SK-N-SH (cell line): Measurements from ENCODE around the gene ART1. TPM values are rescaled to one million over a fixed set of nuclear protein-coding genes. Genes with fewer than 3 reads are reported as not detected.

ENCODE experiments used
- CTCF ChIA-PET: fragments of 300-600, 350-600 bp; formaldehyde crosslinking; extraction: SDS; loops from one replicate; lab custom pipeline; 2021; lab: Yijun Ruan, JAX
- POLR2A ChIA-PET: fragments of 350-600 bp; sonication (Branson Sonifier 250); formaldehyde crosslinking; extraction: SDS; loops from one replicate; lab custom pipeline; 2020; ENCODE audit warnings: antibody characterized with exemption, inconsistent platforms; lab: Yijun Ruan, JAX
- DNase-seq: peaks from one replicate; pipeline ENCODE4 v3.0.0; 2012
- H2AFZ ChIP-seq: fragments of 200-600 bp; sonication (generic); 2 replicates; pipeline ENCODE4 v1.8.1; 2016; ENCODE audit warnings: antibody characterized with exemption, mild to moderate bottlenecking, low read depth
- H3F3A ChIP-seq: fragments of 200-600 bp; sonication (generic); replicated peaks from 2 replicates; pipeline ENCODE3; 2016; ENCODE audit warnings: antibody characterized with exemption, mild to moderate bottlenecking; ENCODE audit not compliant: insufficient read depth
- H3K27ac ChIP-seq, 2 experiments: fragments of 200-500 bp in 1 of 2; fragments of 200-600 bp in 1 of 2; sonication (Bioruptor generic) in 1 of 2; sonication (generic), shearing (Covaris generic) in 1 of 2; 2 replicates each; pipeline versions ENCODE4 v1.5.1 to v1.6.1; 2014 to 2016; ENCODE audit warnings: low read depth in 2 of 2, inconsistent platforms in 1 of 2, low read length in 1 of 2, mild to moderate bottlenecking in 1 of 2, mixed read lengths in 1 of 2
- H3K27me3 ChIP-seq: fragments of 200-600 bp; sonication (generic), shearing (Covaris generic); 2 replicates; pipeline ENCODE4 v1.6.1; 2016; ENCODE audit warnings: mixed run types; ENCODE audit not compliant: insufficient read depth
- H3K36me3 ChIP-seq, 2 experiments: fragments of 200-500 bp in 1 of 2; fragments of 200-600 bp in 1 of 2; sonication (Bioruptor generic) in 1 of 2; sonication (generic) in 1 of 2; replicated peaks in 1 of 2; 2 replicates each; pipeline versions ENCODE3 to v1.5.1; 2014 to 2016; ENCODE audit warnings: low read length in 1 of 2, mild to moderate bottlenecking in 1 of 2; ENCODE audit not compliant: insufficient read depth in 2 of 2, control insufficient read depth in 1 of 2
- H3K4me1 ChIP-seq, 2 experiments: fragments of 200-500 bp in 1 of 2; fragments of 200-600 bp in 1 of 2; sonication (Bioruptor generic) in 1 of 2; sonication (generic), shearing (Covaris generic) in 1 of 2; 2 replicates each; pipeline versions ENCODE4 v1.5.1 to v1.6.1; 2014 to 2016; ENCODE audit warnings: low read depth in 1 of 2, low read length in 1 of 2, mixed run types in 1 of 2; ENCODE audit not compliant: insufficient read depth in 2 of 2, control insufficient read depth in 1 of 2
- H3K4me2 ChIP-seq: fragments of 200-600 bp; sonication (generic), shearing (Covaris generic); 2 replicates; pipeline ENCODE4 v1.6.1; 2017; ENCODE audit warnings: mixed run types
- H3K4me3 ChIP-seq, 2 experiments: fragments of 200-500 bp in 1 of 2; fragments of 200-600 bp in 1 of 2; sonication (Bioruptor generic) in 1 of 2; sonication (generic), shearing (Covaris generic) in 1 of 2; 2 replicates each; pipeline versions ENCODE4 v1.5.1 to v1.8.1; 2014 to 2016; ENCODE audit warnings: low read depth in 2 of 2, inconsistent platforms in 1 of 2, low read length in 1 of 2, mild to moderate bottlenecking in 1 of 2, mixed read lengths in 1 of 2, moderate library complexity in 1 of 2
- H3K79me2 ChIP-seq: fragments of 200-600 bp; sonication (generic); 2 replicates; pipeline ENCODE4 v1.8.1; 2017; ENCODE audit warnings: mild to moderate bottlenecking; ENCODE audit not compliant: insufficient read depth
- H3K9ac ChIP-seq: fragments of 200-600 bp; sonication (generic); 2 replicates; pipeline ENCODE4 v1.6.1; 2017; ENCODE audit warnings: mixed run types
- H3K9me2 ChIP-seq: fragments of 200-600 bp; sonication (generic); 2 replicates; pipeline ENCODE4 v1.6.1; 2017; ENCODE audit warnings: mixed run types
- H3K9me3 ChIP-seq: fragments of 200-600 bp; sonication (generic); 2 replicates; pipeline ENCODE4 v1.6.1; 2017; ENCODE audit warnings: mixed run types, mild to moderate bottlenecking, moderate library complexity
- H4K20me1 ChIP-seq: fragments of 200-600 bp; sonication (generic); 2 replicates; pipeline ENCODE4 v1.6.1; 2017; ENCODE audit warnings: mild to moderate bottlenecking, mixed run types; ENCODE audit not compliant: insufficient read depth
- CHD2 ChIP-seq: fragments of 150-350 bp; IDR thresholded peaks from 2 replicates; pipeline ENCODE4 v1.6.1; 2018; ENCODE audit warnings: low read length; ENCODE audit not compliant: partially characterized antibody
- EP300 ChIP-seq, 2 experiments: IDR thresholded peaks; 2 replicates each; pipeline versions ENCODE4 v1.4.0 to v1.6.1; 2012; ENCODE audit warnings: borderline replicate concordance in 1 of 2, low read depth in 1 of 2, low read length in 1 of 2
- FOXJ3 ChIP-seq: sonication (generic); formaldehyde crosslinking; IDR thresholded peaks from 2 replicates; pipeline ENCODE4 v1.5.1; 2020; ENCODE audit warnings: mild to moderate bottlenecking, missing genetic modification reagents
- FOXM1 ChIP-seq: IDR thresholded peaks from 2 replicates; pipeline ENCODE4 v1.4.0; 2012; ENCODE audit warnings: low read depth, mild to moderate bottlenecking
- GABPA ChIP-seq: IDR thresholded peaks from 2 replicates; pipeline ENCODE4 v1.4.0; 2012; ENCODE audit warnings: low read depth, mild to moderate bottlenecking
- GATA2 ChIP-seq: sonication (generic); formaldehyde crosslinking; IDR thresholded peaks from 2 replicates; pipeline ENCODE4 v1.5.0; 2020; ENCODE audit warnings: mild to moderate bottlenecking, missing genetic modification reagents
- JUND ChIP-seq: IDR thresholded peaks from 2 replicates; pipeline ENCODE4 v1.4.0; 2012
- MAX ChIP-seq: IDR thresholded peaks from 2 replicates; pipeline ENCODE4 v1.4.0; 2012; ENCODE audit warnings: low read depth
- MEF2A ChIP-seq: IDR thresholded peaks from 2 replicates; pipeline ENCODE4 v1.4.0; 2012; ENCODE audit warnings: low read depth, borderline replicate concordance
- MXI1 ChIP-seq: IDR thresholded peaks from 2 replicates; pipeline ENCODE4 v1.6.1; 2012; ENCODE audit warnings: mild to moderate bottlenecking, low read depth, low read length, improper control_type of control experiment
- NFIC ChIP-seq: IDR thresholded peaks from 2 replicates; pipeline ENCODE4 v1.4.0; 2012; ENCODE audit warnings: borderline replicate concordance
- RCOR1 ChIP-seq: fragments of 150-350 bp; IDR thresholded peaks from 2 replicates; pipeline ENCODE4 v1.6.1; 2017; ENCODE audit warnings: antibody characterized with exemption, low read length
- RFX5 ChIP-seq: IDR thresholded peaks from 2 replicates; pipeline ENCODE4 v1.6.1; 2012; ENCODE audit warnings: mild to moderate bottlenecking, improper control_type of control experiment, low read length
- SMC3 ChIP-seq: IDR thresholded peaks from 2 replicates; pipeline ENCODE4 v1.6.1; 2012; ENCODE audit warnings: low read depth, low read length, improper control_type of control experiment
- TCF12 ChIP-seq: IDR thresholded peaks from 2 replicates; pipeline ENCODE4 v1.4.0; 2012
- TEAD4 ChIP-seq: IDR thresholded peaks from 2 replicates; pipeline ENCODE4 v1.4.0; 2012; ENCODE audit warnings: mild to moderate bottlenecking, borderline replicate concordance; ENCODE audit not compliant: insufficient read depth
- USF2 ChIP-seq: fragments of 150-350 bp; IDR thresholded peaks from 2 replicates; pipeline ENCODE4 v1.6.1; 2017; ENCODE audit warnings: antibody characterized with exemption, low read length, low read depth, borderline replicate concordance
- WGBS: methylation state at CpG from one replicate; pipeline ENCODE4 v1.1.6; 2017; ENCODE audit warnings: low lambda C conversion rate; 5-methylcytosine and 5-hydroxymethylcytosine counted together
- polyA plus RNA-seq, 3 experiments: library from polyadenylated mRNA; depleted of rRNA; stranded (reverse); fragments of >200 nt; gene quantifications; 2 replicates each; pipeline ENCODE4 v1.2.3, GENCODE V29; 2012
- TF ChIP-seq, protein P1 (sequence below): fragments of 200-600 bp; sonication (generic); IDR thresholded peaks from 2 replicates; pipeline ENCODE4 v1.6.1; 2017; ENCODE audit warnings: antibody characterized with exemption, mild to moderate bottlenecking, moderate library complexity
- TF ChIP-seq, protein P2 (sequence below): IDR thresholded peaks from 2 replicates; pipeline ENCODE4 v1.4.0; 2012; ENCODE audit warnings: low read depth, borderline replicate concordance
- TF ChIP-seq, protein P3 (sequence below): IDR thresholded peaks from 2 replicates; pipeline ENCODE4 v1.6.1; 2012; ENCODE audit warnings: mild to moderate bottlenecking, low read depth, low read length, moderate library complexity

The ART1 gene
- polyA plus RNA-seq, 1 of the 3 experiments (the other 2 are of a cell fraction), result not detected

- H3K79me2 ChIP-seq, result no peaks in the 10 kb centered on the region
- DNase-seq, result no peak
- TF ChIP-seq, protein P1, sequence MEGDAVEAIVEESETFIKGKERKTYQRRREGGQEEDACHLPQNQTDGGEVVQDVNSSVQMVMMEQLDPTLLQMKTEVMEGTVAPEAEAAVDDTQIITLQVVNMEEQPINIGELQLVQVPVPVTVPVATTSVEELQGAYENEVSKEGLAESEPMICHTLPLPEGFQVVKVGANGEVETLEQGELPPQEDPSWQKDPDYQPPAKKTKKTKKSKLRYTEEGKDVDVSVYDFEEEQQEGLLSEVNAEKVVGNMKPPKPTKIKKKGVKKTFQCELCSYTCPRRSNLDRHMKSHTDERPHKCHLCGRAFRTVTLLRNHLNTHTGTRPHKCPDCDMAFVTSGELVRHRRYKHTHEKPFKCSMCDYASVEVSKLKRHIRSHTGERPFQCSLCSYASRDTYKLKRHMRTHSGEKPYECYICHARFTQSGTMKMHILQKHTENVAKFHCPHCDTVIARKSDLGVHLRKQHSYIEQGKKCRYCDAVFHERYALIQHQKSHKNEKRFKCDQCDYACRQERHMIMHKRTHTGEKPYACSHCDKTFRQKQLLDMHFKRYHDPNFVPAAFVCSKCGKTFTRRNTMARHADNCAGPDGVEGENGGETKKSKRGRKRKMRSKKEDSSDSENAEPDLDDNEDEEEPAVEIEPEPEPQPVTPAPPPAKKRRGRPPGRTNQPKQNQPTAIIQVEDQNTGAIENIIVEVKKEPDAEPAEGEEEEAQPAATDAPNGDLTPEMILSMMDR, result no peak
- TF ChIP-seq RFX5 (no peak), EP300 (IDR thresholded peaks at IDR 0.05; ENCODE audit: borderline replicate concordance in 1 of 2, low read depth in 1 of 2, low read length in 1 of 2) (no peak), FOXJ3 (CRISPR knock-in tag) (no peak), GATA2 (no peak), JUND (no peak), MEF2A (no peak), CHD2 (no peak), FOXM1 (no peak), USF2 (no peak), MXI1 (no peak), MAX (no peak), TEAD4 (no peak), TCF12 (no peak), GABPA (no peak), RCOR1 (no peak), NFIC (no peak), SMC3 (no peak)
- TF ChIP-seq, protein P2, sequence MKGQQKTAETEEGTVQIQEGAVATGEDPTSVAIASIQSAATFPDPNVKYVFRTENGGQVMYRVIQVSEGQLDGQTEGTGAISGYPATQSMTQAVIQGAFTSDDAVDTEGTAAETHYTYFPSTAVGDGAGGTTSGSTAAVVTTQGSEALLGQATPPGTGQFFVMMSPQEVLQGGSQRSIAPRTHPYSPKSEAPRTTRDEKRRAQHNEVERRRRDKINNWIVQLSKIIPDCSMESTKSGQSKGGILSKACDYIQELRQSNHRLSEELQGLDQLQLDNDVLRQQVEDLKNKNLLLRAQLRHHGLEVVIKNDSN, result no peak
- TF ChIP-seq, protein P3, sequence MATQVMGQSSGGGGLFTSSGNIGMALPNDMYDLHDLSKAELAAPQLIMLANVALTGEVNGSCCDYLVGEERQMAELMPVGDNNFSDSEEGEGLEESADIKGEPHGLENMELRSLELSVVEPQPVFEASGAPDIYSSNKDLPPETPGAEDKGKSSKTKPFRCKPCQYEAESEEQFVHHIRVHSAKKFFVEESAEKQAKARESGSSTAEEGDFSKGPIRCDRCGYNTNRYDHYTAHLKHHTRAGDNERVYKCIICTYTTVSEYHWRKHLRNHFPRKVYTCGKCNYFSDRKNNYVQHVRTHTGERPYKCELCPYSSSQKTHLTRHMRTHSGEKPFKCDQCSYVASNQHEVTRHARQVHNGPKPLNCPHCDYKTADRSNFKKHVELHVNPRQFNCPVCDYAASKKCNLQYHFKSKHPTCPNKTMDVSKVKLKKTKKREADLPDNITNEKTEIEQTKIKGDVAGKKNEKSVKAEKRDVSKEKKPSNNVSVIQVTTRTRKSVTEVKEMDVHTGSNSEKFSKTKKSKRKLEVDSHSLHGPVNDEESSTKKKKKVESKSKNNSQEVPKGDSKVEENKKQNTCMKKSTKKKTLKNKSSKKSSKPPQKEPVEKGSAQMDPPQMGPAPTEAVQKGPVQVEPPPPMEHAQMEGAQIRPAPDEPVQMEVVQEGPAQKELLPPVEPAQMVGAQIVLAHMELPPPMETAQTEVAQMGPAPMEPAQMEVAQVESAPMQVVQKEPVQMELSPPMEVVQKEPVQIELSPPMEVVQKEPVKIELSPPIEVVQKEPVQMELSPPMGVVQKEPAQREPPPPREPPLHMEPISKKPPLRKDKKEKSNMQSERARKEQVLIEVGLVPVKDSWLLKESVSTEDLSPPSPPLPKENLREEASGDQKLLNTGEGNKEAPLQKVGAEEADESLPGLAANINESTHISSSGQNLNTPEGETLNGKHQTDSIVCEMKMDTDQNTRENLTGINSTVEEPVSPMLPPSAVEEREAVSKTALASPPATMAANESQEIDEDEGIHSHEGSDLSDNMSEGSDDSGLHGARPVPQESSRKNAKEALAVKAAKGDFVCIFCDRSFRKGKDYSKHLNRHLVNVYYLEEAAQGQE, result no peak
These were observed 13.6 kb upstream of the ART1 start for GRCh38 chr11:3631331-3631730.

More at GRCh38 chr11:3631331-3631730, 13.6 kb upstream of the ART1 start:
- Histone ChIP-seq H3K27me3 (no peaks in the 10 kb centered on the region), H3K9me3 (no peaks in the 10 kb centered on the region), H3K4me2 (no peak overlapping the region), H3K36me3 (no peaks in the 10 kb centered on the region), H3K4me1 (no peaks in the 10 kb centered on the region), H2AFZ (no peak overlapping the region), H3K9me2 (no peaks in the 10 kb centered on the region), H3K27ac (no peak overlapping the region), H3K9ac (no peak overlapping the region), H3K4me3 (no peak overlapping the region), H3F3A (no peaks in the 10 kb centered on the region), H4K20me1 (no peaks in the 10 kb centered on the region)
- CTCF ChIA-PET, result interaction anchor here (0.9 kb wide), 1 partner anchor 17 kb away, joined by 3 read pairs; no protein-coding TSS in a partner anchor
- WGBS, result 87% methylated on average over 4 of the region's 4 CpGs
- POLR2A ChIA-PET, result no interaction called here
